D341Med (cell line): ENCODE data around the gene ATRIP.
"Not testable (repeated sequence)": the region's sequence is repeated elsewhere in the genome, so short reads cannot be mapped to it uniquely, and the experiment has no call there.

Experiments used
- DNase-seq: peaks from one replicate; pipeline ENCODE4 v3.0.0; 2012; ENCODE audit warnings: low spot score

The ATRIP gene

GRCh38 chr3:48437812-48438211 is 8.7 kb upstream of the ATRIP start:
- DNase-seq: no peak

GRCh38 chr3:48439820-48440589 is 6.5 kb upstream of the ATRIP start, which contains the start of the genes CCDC51 and TMA7:
CCDC51 (minus strand) TSS chr3:48440119; CDS start chr3:48435128, 4,991 bp downstream.
TMA7 (plus strand) TSS chr3:48440257; CDS start chr3:48440297, 40 bp downstream.
- peak; percentile 96 for DNase-seq

- no peak for DNase-seq
These were observed 6.0 kb upstream of the ATRIP start for GRCh38 chr3:48440590-48440958.

DNA sequence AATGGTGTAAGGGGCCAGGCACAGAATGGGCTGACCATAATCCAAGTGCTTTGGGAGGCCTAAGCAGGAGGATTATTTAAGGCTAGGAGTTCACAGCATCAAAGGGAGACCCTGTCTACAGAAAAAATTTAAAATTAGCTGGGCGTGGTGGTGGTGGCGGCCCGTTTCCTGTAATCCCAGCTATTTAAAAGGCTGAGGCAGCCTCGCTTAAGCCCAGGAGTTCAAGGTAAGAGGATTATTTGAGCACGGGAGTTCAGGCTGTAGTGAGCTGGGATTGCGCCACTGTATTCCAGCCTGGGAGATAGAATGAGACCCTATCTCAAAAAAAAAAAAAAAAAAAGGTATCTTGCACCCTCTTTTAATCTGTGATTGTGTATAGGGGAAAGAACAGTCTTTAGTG is 4.6 kb upstream of the ATRIP start:
- DNase-seq: no peak

- no peak for DNase-seq
These were observed 1.2 kb upstream of the ATRIP start for GRCh38 chr3:48445277-48445882.

DNA sequence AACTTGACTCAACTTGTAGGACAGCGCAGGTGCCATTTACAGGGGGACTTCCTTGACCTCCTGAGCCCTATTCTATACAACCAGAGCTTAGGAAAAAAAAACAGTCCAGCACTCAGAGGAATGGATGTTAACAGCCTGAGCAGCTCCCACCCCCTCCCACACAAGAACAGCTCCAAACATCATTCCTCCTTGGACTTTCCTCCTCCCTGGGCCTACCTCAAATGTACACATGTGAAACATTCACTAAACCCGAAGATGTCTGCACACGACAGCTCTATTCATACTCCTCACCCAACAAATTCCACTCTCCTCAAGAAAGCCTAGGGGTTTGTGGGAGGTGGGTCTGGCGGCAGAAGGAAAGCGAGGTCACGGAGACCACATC is 503 bp upstream of the ATRIP start:
- no peak for DNase-seq

DNA sequence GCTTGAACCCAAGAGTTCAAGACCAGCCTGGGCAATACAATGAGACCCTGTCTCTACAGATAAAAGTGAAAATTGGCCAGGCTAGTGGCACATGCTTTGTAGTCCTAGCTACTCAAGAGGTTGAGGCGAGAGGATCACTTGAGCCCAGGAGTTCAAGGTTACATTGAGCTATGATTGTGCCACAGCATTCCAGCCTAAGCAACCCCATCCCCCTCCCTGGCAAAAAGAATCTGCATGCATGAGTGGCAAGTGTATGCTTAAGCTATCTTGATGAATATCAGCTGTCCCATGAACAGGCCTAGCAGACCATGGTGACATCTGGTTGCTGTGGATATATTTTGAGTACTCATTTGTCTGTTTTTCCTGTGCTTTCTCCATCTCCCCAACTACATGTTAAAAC is 4.7 kb downstream of the ATRIP start:
- DNase-seq: no peak

- DNase-seq: no peak
These were observed 9.9 kb downstream of the ATRIP start for GRCh38 chr3:48456456-48456855.

- DNase-seq: no peak
These were observed 12.8 kb downstream of the ATRIP start for GRCh38 chr3:48459331-48459730.

- no peak for DNase-seq
These were observed 13.4 kb downstream of the ATRIP start for GRCh38 chr3:48459773-48460516.

- DNase-seq: no peak
These were observed 14.0 kb downstream of the ATRIP start for GRCh38 chr3:48460517-48460902.

GRCh38 chr3:48461767-48462166 is 15.2 kb downstream of the ATRIP start:
- DNase-seq: not testable (repeated sequence)

GRCh38 chr3:48463703-48464102 is 17.2 kb downstream of the ATRIP start:
- DNase-seq: no peak

DNA sequence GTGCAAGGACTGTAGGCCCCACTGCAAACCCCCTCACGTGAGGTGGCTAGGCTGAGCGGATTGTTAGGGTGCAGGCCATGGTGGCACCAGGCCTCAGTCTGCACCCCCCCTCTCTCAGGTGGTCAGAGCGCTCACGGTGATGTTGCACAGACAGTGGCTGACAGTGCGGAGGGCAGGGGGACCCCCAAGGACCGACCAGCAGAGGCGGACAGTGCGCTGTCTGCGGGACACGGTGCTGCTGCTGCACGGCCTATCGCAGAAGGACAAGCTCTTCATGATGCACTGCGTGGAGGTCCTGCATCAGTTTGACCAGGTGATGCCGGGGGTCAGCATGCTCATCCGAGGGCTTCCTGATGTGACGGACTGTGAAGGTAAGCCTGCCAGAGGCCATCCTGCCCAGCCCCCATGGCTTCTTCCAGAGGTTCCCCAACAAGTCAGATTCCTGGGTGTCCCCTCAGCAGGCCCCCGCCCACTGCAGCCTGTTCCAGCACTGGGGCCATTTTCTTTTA is 18.2 kb downstream of the ATRIP start:
- no peak for DNase-seq

- no peak for DNase-seq
These were observed 18.6 kb downstream of the ATRIP start for GRCh38 chr3:48465237-48465530.

- DNase-seq: peak; percentile 76
These were observed 19.2 kb downstream of the ATRIP start for GRCh38 chr3:48465531-48466378.

- DNase-seq: no peak
These were observed 20.0 kb downstream of the ATRIP start for GRCh38 chr3:48466386-48467109.

- DNase-seq: no peak
These were observed 20.5 kb downstream of the ATRIP start for GRCh38 chr3:48467110-48467454.

- DNase-seq: no peak
These were observed 21.1 kb downstream of the ATRIP start for GRCh38 chr3:48467473-48468267.

DNA sequence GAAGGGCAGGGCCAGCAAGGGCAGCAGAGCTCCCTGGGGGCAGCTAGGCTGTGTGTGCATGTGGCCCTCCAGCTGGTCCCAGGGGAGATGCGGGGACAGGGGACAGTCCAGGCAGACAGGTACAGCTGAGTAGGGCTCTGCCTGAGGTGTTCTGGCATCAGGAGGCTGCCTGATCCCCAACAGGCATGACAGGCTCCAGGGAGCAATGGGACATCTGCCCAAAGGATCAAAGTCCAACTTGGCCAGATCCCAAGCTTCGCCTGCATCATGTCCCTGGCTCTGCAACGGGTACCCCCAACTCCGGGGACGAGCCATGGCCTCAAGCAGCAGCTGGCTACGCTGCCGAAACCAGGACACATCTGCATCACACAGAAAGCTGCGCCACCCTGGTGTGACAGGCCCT is 21.8 kb downstream of the ATRIP start:
- no peak for DNase-seq
